ENCODE data around the gene METTL17. TPM values are rescaled to one million over a fixed set of nuclear protein-coding genes. Genes with fewer than 3 reads are reported as not detected.
"Not testable (repeated sequence)": the region's sequence is repeated elsewhere in the genome, so short reads cannot be mapped to it uniquely, and the experiment has no call there.

Gene METTL17, protein sequence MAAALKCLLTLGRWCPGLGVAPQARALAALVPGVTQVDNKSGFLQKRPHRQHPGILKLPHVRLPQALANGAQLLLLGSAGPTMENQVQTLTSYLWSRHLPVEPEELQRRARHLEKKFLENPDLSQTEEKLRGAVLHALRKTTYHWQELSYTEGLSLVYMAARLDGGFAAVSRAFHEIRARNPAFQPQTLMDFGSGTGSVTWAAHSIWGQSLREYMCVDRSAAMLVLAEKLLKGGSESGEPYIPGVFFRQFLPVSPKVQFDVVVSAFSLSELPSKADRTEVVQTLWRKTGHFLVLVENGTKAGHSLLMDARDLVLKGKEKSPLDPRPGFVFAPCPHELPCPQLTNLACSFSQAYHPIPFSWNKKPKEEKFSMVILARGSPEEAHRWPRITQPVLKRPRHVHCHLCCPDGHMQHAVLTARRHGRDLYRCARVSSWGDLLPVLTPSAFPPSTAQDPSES
- polyA plus RNA-seq (2013, experiment 1 of 2; ENCODE audit: insufficient read length), result 41.4 TPM
- polyA plus RNA-seq (2013, experiment 2 of 2; ENCODE audit: insufficient read length), result 39.8 TPM

GRCh38 chr14:20989787-20990600 is at the start of gene METTL17:
Gene METTL17 (plus strand): TSS chr14:20989980. CDS start chr14:20990003, 23 bp downstream.
- peak; percentile 98 for DNase-seq

DNA sequence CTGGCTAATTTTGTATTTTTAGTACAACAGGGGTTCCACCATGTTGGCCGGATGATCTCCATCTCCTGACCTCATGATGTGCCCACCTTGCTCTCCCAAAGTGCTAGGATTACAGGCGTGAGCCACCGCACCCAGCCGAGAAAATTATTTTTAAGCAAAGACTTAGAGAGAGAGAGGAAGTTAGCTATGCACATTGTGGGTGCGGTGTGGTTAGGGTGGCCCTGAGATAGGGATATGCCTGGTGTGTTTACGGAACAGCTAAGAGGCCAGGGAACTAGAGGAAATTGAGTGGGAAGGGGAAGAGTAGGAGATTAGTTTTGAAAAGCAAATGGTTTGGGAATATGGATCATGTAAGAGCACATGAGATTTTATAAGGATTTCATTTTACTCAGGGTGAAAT is 44.6 kb upstream of the METTL17 start:
- not testable (repeated sequence) for DNase-seq

DNA sequence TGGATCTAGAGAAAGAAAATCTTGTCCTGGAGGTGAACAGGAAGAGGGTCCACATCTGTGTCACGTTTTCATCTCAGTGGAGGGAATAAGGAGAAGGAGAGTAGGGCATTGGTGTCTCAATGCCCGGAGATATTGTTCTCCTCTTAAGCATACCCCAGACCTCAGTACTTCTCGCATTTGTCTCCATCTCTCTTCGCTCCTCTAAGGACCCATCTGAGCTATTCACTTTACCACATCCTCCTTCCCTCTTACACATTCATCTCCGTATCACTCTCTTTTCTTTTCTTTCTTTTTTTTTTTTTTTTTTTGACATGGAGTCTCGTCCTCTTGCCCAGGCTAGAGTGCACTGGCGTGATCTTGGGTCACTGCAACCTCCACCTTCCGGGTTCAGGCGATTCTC is 43.1 kb upstream of the METTL17 start:
- DNase-seq, result not testable (repeated sequence)

- peak; percentile 9 for DNase-seq
Observed at GRCh38 chr14:20954736-20955537, 34.8 kb upstream of the METTL17 start, which contains the start of gene RNASE2. Gene RNASE2 (plus strand): TSS chr14:20955487. CDS start chr14:20955772, 285 bp downstream.

GRCh38 chr14:20955538-20955873 is 34.3 kb upstream of the METTL17 start:
- not testable (repeated sequence) for DNase-seq

DNA sequence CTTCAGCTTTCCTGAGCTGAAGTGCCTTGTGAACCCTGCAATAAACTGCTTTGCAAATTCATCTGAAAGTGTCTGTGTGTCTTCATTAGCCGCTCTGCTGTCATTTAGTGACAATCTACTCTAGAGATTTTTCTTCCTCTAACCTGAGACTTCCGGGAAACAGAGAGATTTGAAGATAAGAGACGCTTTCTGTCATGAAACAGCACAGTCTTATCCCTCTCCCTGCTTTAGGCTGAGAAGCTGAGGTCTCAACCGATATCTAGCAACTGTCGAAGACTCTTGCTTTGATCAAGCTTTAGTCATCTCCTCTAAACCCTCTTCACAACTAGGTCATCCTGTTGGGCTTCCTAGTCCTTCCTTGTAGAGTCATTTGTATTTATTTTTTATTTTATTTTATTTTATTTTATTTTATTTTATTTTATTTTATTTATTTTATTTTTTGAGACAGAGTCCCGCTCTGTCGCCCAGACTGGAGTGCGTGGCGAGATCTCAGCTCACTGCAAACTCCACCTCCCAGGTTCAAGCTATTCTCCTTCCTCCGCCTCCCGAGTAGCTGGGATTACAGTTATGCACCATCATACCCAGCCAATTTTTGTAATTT is 33.3 kb upstream of the METTL17 start:
- no peak for DNase-seq

- not testable (repeated sequence) for DNase-seq
Observed at GRCh38 chr14:20958946-20959345, 30.8 kb upstream of the METTL17 start.

DNA sequence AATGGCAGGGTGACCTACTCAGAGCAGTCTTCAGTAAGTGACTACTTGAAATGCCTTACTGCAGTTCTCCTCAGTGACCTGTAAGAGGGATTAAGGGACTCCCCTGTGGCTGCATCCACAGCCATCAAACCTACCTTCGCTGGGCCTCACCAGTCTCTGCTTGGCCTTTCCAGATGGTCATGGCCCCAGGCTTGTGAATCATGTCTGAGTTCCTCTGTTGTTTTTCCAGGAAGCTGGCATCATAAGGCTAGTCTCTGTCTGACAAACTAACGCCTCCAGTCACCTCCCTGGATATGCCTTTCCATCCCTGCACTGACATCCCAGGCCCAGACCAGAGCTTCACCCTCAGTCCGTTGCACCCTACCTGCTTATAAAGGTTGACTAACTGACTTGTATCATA is 20.4 kb upstream of the METTL17 start:
- DNase-seq, result no peak

GRCh38 chr14:20970647-20970982 is 19.2 kb upstream of the METTL17 start:
- no peak for DNase-seq

GRCh38 chr14:20970983-20971704 is 18.6 kb upstream of the METTL17 start:
- DNase-seq, result peak; percentile 85

DNA sequence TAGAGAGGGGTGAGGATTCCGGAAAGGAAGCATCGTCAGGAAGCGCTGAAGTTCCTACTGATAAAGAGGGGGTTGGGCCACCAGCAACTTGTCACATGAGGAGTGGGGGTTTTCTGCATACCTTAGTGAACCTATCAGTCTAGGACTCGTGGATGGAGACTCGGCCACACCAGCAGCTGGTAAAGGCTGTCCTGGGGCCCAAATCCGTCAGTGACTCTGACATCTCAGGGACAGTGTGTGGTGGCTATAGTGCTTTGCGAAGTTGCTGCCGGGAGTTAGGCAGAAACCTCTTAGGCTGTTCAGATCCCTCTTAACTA is 18.1 kb upstream of the METTL17 start:
- DNase-seq, result no peak

DNA sequence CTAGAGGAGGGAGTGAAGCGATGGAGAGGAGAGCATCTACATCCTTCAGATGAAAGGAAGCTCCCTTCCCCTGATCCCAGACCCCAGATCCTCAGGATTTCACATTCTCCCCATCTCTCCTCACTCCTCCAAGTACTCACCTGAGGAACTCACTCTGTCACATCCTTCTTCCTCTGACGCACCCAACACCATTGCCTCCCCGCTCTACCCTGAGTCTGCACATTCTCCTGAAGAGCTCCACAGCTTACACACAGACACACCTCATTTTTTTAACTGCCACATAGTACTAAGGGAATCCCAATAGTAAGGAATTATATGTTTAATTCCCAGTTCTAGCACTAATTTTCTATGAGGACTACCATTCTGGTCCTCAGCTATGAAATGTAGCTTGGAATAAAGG is 16.3 kb upstream of the METTL17 start:
- no peak for DNase-seq

GRCh38 chr14:20976291-20976690 is 13.5 kb upstream of the METTL17 start:
- DNase-seq, result no peak

DNA sequence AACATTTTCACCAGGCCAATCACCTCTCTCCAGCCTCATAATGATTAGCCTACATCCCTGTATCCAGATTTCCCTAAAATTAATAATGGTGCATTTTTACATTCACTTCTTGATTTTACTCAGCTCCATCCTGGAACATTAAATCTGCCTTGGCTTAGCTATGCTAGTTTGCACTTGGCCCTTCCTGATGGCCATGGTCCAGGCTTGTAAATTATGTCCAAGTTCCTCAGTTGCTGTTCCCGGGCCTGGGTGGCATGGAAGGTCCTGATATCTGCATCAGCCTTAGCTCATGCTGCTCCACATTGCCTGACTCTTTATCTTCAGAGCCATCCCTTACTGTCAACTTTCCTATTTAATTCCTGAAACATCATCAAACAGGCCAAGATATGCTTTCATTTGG is 11.1 kb upstream of the METTL17 start:
- no peak for DNase-seq

DNA sequence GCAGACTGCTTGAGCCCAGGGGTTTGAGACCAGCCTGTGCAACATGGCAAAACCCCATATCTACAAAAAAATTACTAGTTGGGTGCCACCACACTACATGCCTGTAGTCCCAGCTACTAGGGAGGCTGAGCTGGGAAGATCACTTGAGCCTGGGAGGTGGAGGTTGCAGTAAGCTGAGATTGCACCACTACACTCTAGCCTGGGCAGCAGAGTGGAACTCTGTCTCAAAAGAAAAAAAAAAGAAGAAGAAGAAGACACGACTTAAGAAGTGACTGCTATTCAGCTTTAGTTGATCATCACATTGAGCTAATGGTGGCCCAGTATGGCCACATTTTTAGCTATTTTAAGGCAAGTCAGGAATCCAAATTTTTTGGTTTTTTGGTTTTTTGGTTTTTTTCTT is 8.9 kb upstream of the METTL17 start:
- no peak for DNase-seq

GRCh38 chr14:20982646-20983369 is 7.0 kb upstream of the METTL17 start:
- no peak for DNase-seq

DNA sequence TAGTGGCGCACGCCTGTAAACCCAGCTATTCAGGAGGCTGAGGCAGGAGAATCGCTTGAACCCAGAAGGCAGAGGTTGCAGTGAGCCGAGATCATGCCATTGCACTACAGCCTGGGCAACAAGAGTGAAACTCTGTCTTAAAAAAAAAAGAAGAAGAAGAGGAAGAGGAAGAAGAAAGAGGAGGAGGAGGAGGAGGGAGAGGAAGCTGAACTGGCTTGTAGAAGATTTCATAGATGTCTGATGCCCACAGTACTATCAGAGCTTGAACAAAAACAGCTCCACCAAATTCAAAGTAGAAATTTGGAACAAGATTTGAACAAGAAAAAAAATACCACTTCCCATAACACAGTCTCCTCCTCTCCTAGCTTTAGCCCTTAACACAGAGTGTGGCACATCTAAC is 4.1 kb upstream of the METTL17 start:
- DNase-seq, result not testable (repeated sequence)

DNA sequence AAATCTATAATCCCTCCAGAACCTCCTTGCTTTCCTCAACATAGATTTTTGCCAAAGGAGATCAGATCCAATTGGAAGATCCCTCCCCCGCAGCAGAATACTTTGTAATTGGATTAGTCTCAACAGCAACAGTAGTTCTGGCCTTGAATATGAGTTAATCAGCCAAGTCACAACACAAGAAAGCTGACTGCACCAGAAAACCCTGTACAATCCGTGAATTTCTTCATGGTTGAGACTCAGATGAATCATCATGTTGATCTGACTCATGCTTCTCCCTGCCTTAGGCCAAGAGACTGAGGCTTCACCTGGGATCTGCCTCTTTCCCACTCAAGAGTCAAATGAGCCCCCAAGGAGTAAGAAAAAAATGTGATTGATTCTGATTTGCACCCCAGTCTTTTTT is 3.0 kb upstream of the METTL17 start:
- peak; percentile 94 for DNase-seq

- no peak for DNase-seq
Observed at GRCh38 chr14:20988717-20989470, 886 bp upstream of the METTL17 start.

GRCh38 chr14:20989471-20989786 is 351 bp upstream of the METTL17 start:
- no peak for DNase-seq
